ENCODE data around the gene JAK1.

Gene JAK1

DNA sequence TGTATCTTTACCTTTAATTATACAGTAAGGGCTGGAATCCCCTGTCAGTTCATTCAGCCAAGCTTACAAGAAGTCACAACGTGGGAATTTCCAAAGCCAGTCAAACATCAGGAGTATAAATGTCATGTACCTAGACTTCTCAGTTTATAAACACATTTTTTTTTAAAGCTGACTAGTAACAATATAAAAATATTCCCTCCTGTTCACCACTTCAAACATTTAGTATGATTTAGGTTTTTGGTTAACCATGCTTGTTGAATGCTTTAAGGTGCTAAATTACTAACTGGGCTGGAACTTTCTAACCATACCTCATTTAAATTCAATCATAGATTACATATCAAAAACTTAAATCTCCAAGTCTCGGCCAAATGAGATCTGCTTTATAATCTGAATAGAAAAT, 44.0 kb downstream of the JAK1 start:
- no peaks in the 10 kb centered on the region for H3K9me3 ChIP-seq (ENCODE audit: control insufficient read depth, insufficient read depth, low read depth, low read length)

DNA sequence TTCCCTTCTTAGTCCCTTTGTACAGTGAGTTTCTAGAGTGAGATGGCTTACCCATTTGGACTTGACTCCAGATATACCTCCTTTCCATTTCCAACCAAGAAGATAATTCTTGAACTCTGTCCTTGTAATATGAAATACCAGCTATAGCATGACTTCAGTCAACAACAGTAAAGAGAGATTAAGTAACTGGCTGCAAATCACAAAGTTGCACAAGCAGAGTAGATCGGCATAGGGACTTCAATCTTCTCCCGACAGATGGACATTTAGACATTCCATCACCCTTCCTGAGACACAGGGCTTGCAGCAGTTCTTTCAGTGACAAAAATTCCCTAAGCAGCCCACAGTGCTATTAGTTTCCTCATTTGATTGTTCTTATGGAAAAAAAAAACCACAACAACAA, 44.6 kb downstream of the JAK1 start:
- POLR2A ChIA-PET, result no interaction called here
- no peaks in the 10 kb centered on the region for H3K36me3 ChIP-seq (ENCODE audit: control insufficient read depth in 2 of 2, insufficient read depth in 1 of 2, low read length in 2 of 2)
- H3K4me1 ChIP-seq (ENCODE audit: control insufficient read depth, insufficient read depth, low read length), result peaks cover 7% of the 10 kb centered on the region
- TF ChIP-seq GLI4 (tag by site-specific recombination; IDR thresholded peaks at IDR 0.05) (no peak), GLI2 (tag by site-specific recombination; IDR thresholded peaks at IDR 0.05; ENCODE audit: borderline replicate concordance, low read depth) (no peak), SP2 (tag by site-specific recombination; IDR thresholded peaks at IDR 0.05) (no peak), ZNF626 (tag by site-specific recombination; IDR thresholded peaks at IDR 0.05) (no peak), ZSCAN5A (tag by site-specific recombination; IDR thresholded peaks at IDR 0.05) (no peak), ZNF514 (tag by site-specific recombination; IDR thresholded peaks at IDR 0.05) (no peak)

More for the DNA sequence above, 44.0 kb downstream of the JAK1 start:
- Histone ChIP-seq H3K36me3 (ENCODE audit: control insufficient read depth in 2 of 2, insufficient read depth in 1 of 2, low read length in 2 of 2) (no peaks in the 10 kb centered on the region), H3K4me1 (ENCODE audit: control insufficient read depth, insufficient read depth, low read length) (peaks cover 7% of the 10 kb centered on the region), H3K4me3 (ENCODE audit: low read depth, low read length) (no peak overlapping the region), H3K27ac (ENCODE audit: extremely low read depth, low read depth, low read length) (no peak overlapping the region)
- ChIA-PET CTCF (interaction anchor here (1.6 kb wide), 1 partner anchor 9 kb away, joined by 8 read pairs; no protein-coding TSS in a partner anchor), POLR2A (no interaction called here)
- no peak for TF ChIP-seq PRDM10 (tag by site-specific recombination; IDR thresholded peaks at IDR 0.05)
- no peak for TF ChIP-seq ZNF2 (tag by site-specific recombination; IDR thresholded peaks at IDR 0.05)
- no peak for TF ChIP-seq ZNF610 (tag by site-specific recombination; IDR thresholded peaks at IDR 0.05; ENCODE audit: borderline replicate concordance)
- TF ChIP-seq ZNF423 (tag by site-specific recombination; IDR thresholded peaks at IDR 0.05), result no peak
- TF ChIP-seq, protein P1, sequence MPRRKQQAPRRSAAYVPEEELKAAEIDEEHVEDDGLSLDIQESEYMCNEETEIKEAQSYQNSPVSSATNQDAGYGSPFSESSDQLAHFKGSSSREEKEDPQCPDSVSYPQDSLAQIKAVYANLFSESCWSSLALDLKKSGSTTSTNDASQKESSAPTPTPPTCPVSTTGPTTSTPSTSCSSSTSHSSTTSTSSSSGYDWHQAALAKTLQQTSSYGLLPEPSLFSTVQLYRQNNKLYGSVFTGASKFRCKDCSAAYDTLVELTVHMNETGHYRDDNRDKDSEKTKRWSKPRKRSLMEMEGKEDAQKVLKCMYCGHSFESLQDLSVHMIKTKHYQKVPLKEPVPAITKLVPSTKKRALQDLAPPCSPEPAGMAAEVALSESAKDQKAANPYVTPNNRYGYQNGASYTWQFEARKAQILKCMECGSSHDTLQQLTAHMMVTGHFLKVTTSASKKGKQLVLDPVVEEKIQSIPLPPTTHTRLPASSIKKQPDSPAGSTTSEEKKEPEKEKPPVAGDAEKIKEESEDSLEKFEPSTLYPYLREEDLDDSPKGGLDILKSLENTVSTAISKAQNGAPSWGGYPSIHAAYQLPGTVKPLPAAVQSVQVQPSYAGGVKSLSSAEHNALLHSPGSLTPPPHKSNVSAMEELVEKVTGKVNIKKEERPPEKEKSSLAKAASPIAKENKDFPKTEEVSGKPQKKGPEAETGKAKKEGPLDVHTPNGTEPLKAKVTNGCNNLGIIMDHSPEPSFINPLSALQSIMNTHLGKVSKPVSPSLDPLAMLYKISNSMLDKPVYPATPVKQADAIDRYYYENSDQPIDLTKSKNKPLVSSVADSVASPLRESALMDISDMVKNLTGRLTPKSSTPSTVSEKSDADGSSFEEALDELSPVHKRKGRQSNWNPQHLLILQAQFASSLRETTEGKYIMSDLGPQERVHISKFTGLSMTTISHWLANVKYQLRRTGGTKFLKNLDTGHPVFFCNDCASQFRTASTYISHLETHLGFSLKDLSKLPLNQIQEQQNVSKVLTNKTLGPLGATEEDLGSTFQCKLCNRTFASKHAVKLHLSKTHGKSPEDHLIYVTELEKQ (tag by site-specific recombination; IDR thresholded peaks at IDR 0.05; ENCODE audit: borderline replicate concordance), result no peak
- TF ChIP-seq GFI1B (tag by site-specific recombination; IDR thresholded peaks at IDR 0.05), result no peak
- no peak for TF ChIP-seq ZSCAN30 (tag by site-specific recombination; IDR thresholded peaks at IDR 0.05)
- TF ChIP-seq ZNF585B (tag by site-specific recombination; IDR thresholded peaks at IDR 0.05), result no peak
- TF ChIP-seq, protein P2, sequence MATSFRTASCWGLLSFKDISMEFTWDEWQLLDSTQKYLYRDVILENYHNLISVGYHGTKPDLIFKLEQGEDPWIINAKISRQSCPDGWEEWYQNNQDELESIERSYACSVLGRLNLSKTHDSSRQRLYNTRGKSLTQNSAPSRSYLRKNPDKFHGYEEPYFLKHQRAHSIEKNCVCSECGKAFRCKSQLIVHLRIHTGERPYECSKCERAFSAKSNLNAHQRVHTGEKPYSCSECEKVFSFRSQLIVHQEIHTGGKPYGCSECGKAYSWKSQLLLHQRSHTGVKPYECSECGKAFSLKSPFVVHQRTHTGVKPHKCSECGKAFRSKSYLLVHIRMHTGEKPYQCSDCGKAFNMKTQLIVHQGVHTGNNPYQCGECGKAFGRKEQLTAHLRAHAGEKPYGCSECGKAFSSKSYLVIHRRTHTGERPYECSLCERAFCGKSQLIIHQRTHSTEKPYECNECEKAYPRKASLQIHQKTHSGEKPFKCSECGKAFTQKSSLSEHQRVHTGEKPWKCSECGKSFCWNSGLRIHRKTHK (tag by site-specific recombination; IDR thresholded peaks at IDR 0.05), result no peak
- TF ChIP-seq ZNF548 (tag by site-specific recombination; IDR thresholded peaks at IDR 0.05), result no peak
- no peak for TF ChIP-seq ZNF747 (tag by site-specific recombination; IDR thresholded peaks at IDR 0.05)
- TF ChIP-seq, protein P3, sequence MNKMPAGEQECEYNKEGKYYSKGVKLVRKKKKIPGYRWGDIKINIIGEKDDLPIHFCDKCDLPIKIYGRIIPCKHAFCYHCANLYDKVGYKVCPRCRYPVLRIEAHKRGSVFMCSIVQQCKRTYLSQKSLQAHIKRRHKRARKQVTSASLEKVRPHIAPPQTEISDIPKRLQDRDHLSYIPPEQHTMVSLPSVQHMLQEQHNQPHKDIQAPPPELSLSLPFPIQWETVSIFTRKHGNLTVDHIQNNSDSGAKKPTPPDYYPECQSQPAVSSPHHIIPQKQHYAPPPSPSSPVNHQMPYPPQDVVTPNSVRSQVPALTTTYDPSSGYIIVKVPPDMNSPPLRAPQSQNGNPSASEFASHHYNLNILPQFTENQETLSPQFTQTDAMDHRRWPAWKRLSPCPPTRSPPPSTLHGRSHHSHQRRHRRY (tag by site-specific recombination; IDR thresholded peaks at IDR 0.05), result no peak
- TF ChIP-seq ZNF707 (tag by site-specific recombination; IDR thresholded peaks at IDR 0.05), result no peak
- TF ChIP-seq FEZF1 (tag by site-specific recombination; IDR thresholded peaks at IDR 0.05), result no peak
- no peak for TF ChIP-seq ZFP41 (tag by site-specific recombination; IDR thresholded peaks at IDR 0.05; ENCODE audit: borderline replicate concordance)

More for the DNA sequence above, 44.6 kb downstream of the JAK1 start:
- Histone ChIP-seq H3K9me3 (ENCODE audit: control insufficient read depth, insufficient read depth, low read depth, low read length) (no peaks in the 10 kb centered on the region), H3K4me3 (ENCODE audit: low read depth, low read length) (no peak overlapping the region), H3K27ac (ENCODE audit: extremely low read depth, low read depth, low read length) (no peak overlapping the region)
- CTCF ChIA-PET, result no interaction called here

All from HEK293 (cell line).